ENCODE results near the gene DMRT3.

GRCh38 chr9:1014225-1014624 lies 37.8 kb downstream of the DMRT3 start:
- TF ChIP-seq POLR2A (IDR thresholded peaks at IDR 0.05) (no peak), CTCF (IDR thresholded peaks at IDR 0.05) (no peak)

All from esophagus squamous epithelium (tissue), 4 donors.